Measurements from ENCODE around the gene SLC4A8. TPM values are rescaled to one million over a fixed set of nuclear protein-coding genes. Genes with fewer than 3 reads are reported as not detected.

The SLC4A8 gene
- total RNA-seq, 1 experiment from 2014 or later: 26.3 TPM

GRCh38 chr12:51428256-51428655 lies 3.6 kb downstream of the SLC4A8 start:
- Histone ChIP-seq H4K91ac (ENCODE audit: insufficient read length, low read depth, low read length) (no peak overlapping the region), H3K9ac (ENCODE audit: extremely low read depth, insufficient read length, low read length) (no peak overlapping the region), H3K4ac (ENCODE audit: low read depth, low read length) (no peak overlapping the region), H2AK5ac (ENCODE audit: insufficient read length, low read length) (no peak overlapping the region), H3K4me2 (ENCODE audit: insufficient read depth, insufficient read length, low read length) (no peak overlapping the region), H2BK20ac (ENCODE audit: low read depth, low read length, poor library complexity, severe bottlenecking) (no peak overlapping the region), H3K14ac (ENCODE audit: insufficient read depth, low read length) (no peak overlapping the region), H2BK12ac (ENCODE audit: insufficient read length, low read depth, low read length) (no peak overlapping the region), H3K23ac (ENCODE audit: insufficient read length, low read depth, low read length) (no peak overlapping the region), H3K27ac (ENCODE audit: insufficient read length, low read depth, low read length) (no peak overlapping the region), H3T11ph (ENCODE audit: low read length) (no peak overlapping the region), H3K4me1 (ENCODE audit: insufficient read depth, low read length) (no peaks in the 10 kb centered on the region), H3K79me1 (ENCODE audit: insufficient read depth, low read depth, low read length, poor library complexity, severe bottlenecking) (no peaks in the 10 kb centered on the region), H2BK15ac (ENCODE audit: low read depth, low read length) (no peak overlapping the region), H3K56ac (ENCODE audit: insufficient read length, low read depth, low read length) (no peak overlapping the region), H3K79me2 (ENCODE audit: insufficient read depth, low read length) (no peaks in the 10 kb centered on the region), H4K20me1 (ENCODE audit: control insufficient read depth, insufficient read depth, insufficient read length) (no peaks in the 10 kb centered on the region), H3K9me3 (ENCODE audit: control insufficient read depth, low read depth, low read length) (no peaks in the 10 kb centered on the region), H3K23me2 (ENCODE audit: insufficient read length, low read depth, low read length, poor library complexity, severe bottlenecking) (peaks cover 7% of the 10 kb centered on the region), H2BK120ac (ENCODE audit: low read depth, low read length, poor library complexity, severe bottlenecking) (no peak overlapping the region), H3K18ac (ENCODE audit: insufficient read length, low read depth, low read length) (no peak overlapping the region), H4K8ac (replicated peaks; ENCODE audit: insufficient read length, low read depth, low read length) (no peak overlapping the region), H2AFZ (ENCODE audit: low read length) (no peak overlapping the region), H3K27me3 (ENCODE audit: insufficient read depth, low read length) (no peaks in the 10 kb centered on the region), H4K5ac (ENCODE audit: insufficient read length, low read depth, low read length) (no peak overlapping the region), H2BK5ac (ENCODE audit: insufficient read length, low read length) (no peak overlapping the region)
- Mint-ChIP-seq H3K4me1 (peaks cover 37 to 42% of the 10 kb centered on the region in 2 experiments), H3K36me3 (ENCODE audit: insufficient read depth in 1 of 3, low read depth in 3 of 3) (peaks cover 0 to 7% (median 6%) of the 10 kb centered on the region in 3 experiments; a peak in 5 of 7 replicates), H3K27me3 (ENCODE audit: low read depth) (peaks cover 3% of the 10 kb centered on the region; the same call in 1 of the 2 replicates), H3K27ac (no peak overlapping the region), H3K9me3 (no peaks in the 10 kb centered on the region), H3K4me3 (no peak overlapping the region)
- no peak for TF ChIP-seq CTCF (conservative IDR thresholded peaks at IDR 0.05)
- WGBS (ENCODE audit: extremely low coverage, insufficient read length, low lambda C conversion rate): 100% methylated on average over 1 of the region's 4 CpGs
- no peak for DNase-seq

Measured in H9 (cell line).